DMS114 treated with DMSO at 0.1 percent for 48 hours (cell line): Measurements from ENCODE around the gene RPSA.
A peak's percentile ranks its signal among the peaks of the same experiment; 100 is the strongest.
"Not testable (repeated sequence)": the region's sequence is repeated elsewhere in the genome, so short reads cannot be mapped to it uniquely, and the experiment has no call there.

Experiments
- DNase-seq: peaks from one replicate; lab custom pipeline; 2025; ENCODE audit not compliant: unreplicated experiment; lab: John Stamatoyannopoulos, UW

The RPSA gene

GRCh38 chr3:39419742-39420315, 13.3 kb downstream of the RPSA start:
- no peak for DNase-seq

- DNase-seq: no peak
Measured at GRCh38 chr3:39420543-39420942, 14.0 kb downstream of the RPSA start.

DNA sequence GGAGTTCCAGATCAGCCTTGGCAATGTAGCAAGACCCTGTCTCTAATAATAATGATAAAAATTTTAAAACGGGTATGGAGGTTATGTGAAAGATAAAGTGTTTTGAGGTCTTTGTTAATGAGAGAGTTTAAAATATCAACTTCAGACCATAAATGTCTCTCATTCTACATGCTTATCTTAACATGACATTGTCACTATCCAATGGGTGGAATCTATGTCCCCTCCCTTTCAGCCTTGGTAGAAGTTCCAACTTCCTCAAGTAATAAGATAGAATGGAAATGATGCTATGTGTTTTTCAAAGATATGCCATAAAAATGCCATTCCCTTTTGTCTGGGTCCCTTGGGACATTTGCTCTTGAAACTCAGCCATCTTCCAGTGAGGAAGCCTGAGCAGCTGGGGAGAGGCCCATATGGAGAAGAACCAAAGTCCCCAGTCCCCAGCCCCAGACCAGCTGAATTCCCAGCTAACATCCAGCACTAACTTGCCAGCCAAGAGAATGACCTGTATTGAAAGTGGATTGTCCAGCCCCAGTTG, 17.0 kb downstream of the RPSA start:
- no peak for DNase-seq

DNA sequence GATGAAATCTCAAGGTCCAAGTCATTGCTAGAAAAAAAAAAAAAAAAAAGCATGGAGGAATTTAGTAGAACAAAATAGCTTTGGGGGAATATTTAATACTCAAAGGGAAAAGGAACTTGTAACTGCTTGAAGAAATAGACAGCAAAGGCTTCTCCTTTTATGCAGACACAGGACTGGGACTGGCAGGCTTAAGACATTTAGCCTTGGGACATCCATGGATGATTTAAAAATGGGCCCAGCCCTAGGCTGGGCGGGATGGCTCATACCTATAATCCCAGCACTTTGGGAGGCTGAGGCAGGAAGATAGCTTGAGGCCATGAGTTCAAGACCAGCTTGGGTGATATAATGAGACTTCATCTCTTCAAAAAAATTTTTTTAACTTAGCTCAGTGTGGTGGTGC, 19.8 kb downstream of the RPSA start:
- DNase-seq: no peak

GRCh38 chr3:39427506-39427905, 21.0 kb downstream of the RPSA start:
- no peak for DNase-seq

GRCh38 chr3:39428745-39429201, 22.3 kb downstream of the RPSA start:
- DNase-seq: no peak

DNA sequence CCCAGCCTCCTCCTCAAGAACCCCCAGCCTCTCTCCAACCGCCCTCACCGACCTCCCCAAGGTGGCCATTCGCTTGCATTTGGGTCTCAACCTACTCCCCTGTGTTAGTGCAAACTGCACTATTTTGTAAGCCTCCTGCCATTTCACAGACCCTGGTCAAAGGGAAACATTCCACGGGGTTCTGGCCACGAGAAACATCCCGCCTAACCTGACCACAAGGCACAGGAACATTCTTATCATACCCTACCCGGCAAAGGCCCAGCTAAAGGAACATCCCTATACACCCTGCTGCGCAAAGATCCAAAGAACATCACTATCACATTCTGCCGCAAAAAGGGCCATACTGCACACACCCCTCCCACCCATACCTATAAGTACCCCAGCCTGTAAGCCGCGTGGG, 22.9 kb downstream of the RPSA start:
- no peak for DNase-seq

DNA sequence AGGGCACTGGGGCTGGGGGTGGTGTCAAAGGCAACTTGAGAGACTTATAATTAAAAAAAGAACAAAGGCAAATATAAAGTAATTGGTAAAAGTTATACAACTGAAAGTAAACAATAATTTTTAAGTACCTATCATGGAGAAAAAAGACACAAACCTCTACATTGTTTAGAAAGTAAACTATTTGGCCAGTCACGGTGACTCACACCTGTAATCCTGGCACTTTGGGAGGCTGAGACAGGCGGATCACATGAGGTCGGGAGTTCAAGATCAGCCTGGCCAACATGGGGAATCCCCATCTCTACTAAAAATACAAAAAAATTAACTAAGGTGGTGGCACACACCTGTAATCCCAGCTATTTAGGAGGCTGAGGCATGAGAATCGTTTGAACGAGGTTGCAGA, 25.8 kb downstream of the RPSA start:
- DNase-seq: no peak

DNA sequence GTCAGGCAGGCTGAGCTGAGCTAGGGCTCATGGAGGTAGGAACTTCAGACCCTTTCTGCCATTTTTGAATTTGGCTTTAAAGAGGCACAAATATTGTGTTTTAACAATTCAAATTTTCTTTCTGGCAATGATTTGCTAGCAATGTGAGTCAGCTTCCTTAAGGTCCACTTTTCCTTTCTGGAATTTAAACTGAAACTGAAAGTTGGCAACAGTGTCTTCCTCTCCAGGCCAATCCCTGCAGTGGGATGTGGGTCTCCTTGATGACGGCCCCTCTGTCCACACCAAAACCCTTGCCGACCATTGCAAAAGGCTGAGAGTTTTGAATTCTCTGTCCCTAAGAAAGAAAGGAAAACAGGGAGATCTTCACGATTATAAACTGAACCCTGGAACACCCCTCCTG, 27.1 kb downstream of the RPSA start:
- DNase-seq: no peak

DNA sequence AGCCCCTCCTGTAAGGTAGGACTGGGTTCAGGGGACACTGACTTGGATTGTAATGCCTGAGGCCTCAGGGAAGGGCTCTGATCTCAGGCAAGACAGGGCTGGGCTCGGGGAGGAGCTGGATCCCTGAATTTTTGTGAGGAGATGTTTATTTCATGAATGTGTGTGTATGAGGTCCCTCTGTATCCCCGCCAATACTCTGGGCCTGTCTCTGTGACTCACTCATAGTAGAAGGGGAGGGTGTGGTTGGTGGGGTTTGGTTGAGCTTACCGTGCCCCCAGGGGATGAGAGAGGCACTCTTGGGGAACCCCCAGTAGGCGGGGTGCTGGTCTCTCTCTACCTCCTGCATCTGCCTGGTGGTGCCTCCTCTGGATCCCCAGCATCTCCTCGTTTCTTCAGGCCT, 28.1 kb downstream of the RPSA start:
- DNase-seq: no peak

DNA sequence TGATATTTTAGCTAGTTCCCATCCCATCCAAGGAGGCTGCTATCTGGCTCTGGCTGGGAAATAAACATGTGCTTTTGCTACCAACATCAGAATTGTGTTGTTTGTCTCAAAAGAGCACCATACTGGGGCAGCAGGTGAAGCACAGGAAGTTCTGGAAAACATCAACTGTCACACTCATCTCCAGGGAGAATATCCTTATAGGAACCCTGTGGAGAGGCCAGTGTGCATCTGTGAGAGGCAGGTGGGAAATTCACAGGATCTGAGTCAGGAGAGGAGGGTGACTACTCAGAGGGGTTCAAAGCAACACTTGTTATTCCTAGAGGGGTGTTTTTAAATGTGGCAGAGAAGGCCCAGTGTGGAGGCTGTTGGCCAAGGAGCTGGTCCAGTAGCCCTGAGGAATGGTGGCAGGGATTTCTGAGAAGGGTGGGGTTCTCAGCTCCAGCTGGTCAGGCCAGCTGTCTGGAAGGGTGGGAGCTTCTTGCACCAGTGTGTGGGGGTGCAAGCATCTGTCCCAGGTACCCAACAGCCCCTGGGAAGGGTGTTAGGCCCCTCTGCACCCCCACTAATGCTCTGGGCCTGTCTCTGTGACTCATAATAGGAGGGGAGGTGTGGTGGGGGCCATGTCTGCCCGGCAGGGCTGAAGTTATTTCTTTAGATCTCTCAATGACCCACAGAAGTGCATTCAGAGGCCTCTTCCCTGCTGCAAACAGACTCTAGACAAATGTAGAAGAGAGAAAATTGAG, 28.7 kb downstream of the RPSA start:
- DNase-seq: no peak

DNA sequence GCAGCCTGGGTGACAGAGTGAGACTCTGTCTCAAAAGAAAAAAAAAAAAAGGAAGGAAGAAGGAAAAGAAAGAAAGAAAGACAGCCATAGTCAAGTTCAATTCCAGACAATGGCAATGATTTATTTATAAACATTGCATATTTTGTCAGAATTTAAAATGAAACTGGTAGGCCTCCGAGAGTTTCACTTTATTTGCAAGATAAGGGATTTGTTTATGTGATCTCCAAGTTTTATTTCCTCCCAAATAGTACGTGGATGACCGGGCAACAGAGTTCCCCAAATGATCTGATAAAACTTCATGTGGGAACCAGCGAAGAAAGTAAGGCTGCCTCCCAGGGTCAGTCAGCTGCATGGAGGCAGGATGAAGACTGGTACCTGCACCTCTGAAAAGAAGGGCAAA, 32.4 kb downstream of the RPSA start:
- DNase-seq: no peak

- DNase-seq: no peak
Measured at GRCh38 chr3:39440316-39440715, 33.8 kb downstream of the RPSA start.

DNA sequence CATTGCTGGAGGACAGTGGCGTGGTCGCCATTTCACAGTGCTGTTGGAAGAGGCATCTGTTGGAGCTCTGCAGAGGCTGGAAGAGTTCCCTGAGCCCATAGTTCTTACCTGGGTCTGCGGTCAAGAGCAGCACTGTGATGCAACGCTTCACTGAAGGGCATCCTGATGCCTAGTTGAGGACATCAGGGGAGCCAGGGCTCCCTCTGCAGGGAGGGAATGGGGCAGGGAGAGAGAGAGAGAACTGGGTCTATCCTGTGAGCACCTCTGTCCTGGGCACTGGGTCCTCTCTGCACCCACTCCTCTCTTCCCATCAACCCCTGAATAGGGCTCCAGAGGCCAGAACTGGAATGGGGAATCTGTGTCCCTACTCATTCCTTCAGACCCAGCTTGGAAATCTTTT, 37.0 kb downstream of the RPSA start:
- DNase-seq: no peak

DNA sequence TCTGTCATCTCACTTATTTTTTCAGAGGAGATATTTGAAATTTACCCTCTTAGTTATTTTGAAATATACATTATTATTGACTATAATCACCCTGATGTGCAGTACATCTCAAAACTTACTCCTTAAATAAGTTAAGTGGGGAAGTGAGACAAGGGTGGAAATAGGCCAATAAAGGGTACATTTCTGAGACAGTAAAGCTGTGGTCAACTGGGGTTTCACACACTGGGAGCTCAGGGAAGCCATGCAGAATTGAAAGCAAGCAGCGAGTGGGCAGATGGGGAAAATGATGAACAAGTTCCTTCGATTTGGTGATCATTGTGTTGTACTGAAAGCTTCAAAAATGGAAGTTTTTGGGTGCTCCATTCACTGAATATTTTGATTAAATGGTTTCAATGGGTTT, 39.4 kb downstream of the RPSA start:
- DNase-seq: no peak

DNA sequence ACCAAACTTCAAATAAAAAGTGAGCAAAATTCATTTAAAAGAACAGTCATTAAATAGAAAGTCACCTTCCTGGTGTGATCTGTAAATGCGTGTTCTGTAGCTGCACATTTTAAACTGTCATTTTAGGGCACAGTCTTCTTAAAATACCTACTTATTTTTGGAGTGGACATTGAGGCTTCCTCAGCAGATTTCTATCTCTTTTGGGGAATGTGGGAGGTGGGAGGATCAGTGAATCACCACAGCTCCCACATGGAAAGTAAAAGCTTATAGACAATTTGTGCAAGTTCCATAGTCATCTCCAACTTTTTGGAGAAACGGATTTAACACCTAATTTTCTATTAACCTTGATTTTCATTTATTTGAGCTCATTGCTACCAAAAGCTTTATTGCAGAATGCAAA, 39.9 kb downstream of the RPSA start:
- DNase-seq: no peak

- peak; percentile 60 for DNase-seq
Measured at GRCh38 chr3:39447637-39448483, 41.3 kb downstream of the RPSA start.

DNA sequence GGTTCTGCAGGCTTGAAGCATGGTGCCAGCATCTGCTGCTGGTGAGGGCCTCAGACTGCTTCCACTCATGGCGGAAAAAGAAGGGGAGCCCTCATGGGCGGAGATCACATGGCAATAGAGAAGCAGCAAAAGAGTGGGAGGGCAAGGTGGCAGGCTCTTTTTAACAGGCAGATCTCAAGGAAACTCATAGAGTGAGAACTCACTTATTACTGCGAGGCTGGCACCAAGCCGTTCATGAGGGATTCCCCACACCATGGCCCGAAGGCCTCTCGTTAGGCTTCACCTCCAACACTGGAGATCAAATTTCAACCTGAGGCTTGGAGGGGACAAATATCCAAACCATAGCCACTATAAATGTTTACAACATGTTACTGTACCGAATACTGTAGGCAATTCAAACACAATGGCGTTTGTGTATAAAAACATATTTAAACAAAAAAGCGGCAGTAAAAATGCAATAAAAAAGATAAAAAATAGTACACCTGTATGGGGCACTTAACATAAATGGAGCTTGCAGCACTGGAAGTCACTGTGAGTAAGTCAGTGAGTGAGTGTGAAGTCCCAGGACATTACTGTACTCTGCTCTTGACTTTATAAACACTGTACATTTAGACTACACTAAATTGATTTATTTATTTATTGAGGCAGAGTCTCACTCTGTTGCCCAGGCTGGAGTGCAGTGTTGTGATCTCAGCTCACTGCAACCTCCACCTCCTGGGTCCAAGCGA, 42.1 kb downstream of the RPSA start:
- DNase-seq: no peak

- DNase-seq: no peak
Measured at GRCh38 chr3:39449796-39450195, 43.3 kb downstream of the RPSA start.

GRCh38 chr3:39453134-39453533, 46.6 kb downstream of the RPSA start:
- DNase-seq: no peak

- not testable (repeated sequence) for DNase-seq
Measured at GRCh38 chr3:39453872-39454271, 47.4 kb downstream of the RPSA start.
